ENCODE data around the gene ALOX5.
"Not testable (repeated sequence)": the region's sequence is repeated elsewhere in the genome, so short reads cannot be mapped to it uniquely, and the experiment has no call there.

DNA sequence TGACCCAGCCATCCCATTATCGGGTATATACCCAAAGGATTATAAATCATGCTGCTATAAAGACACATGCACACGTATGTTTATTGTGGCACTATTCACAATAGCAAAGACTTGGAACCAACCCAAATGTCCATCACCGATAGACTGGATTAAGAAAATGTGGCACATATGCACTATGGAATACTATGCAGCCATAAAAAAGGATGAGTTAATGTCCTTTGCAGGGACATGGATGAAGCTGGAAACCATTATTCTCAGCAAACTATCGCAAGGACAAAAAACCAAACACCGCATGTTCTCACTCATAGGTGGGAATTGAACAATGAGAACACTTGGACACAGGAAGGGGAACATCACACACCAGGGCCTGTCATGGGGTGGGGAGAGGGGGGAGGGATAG is 41.0 kb downstream of the ALOX5 start:
- not testable (repeated sequence) for TF ChIP-seq FOXP1 (CRISPR knock-in tag; IDR thresholded peaks at IDR 0.05; ENCODE audit: borderline replicate concordance); SP1 (CRISPR knock-in tag; conservative IDR thresholded peaks at IDR 0.05); MXD4 (CRISPR knock-in tag; IDR thresholded peaks at IDR 0.05; ENCODE audit: borderline replicate concordance)
- TF ChIP-seq, protein P1, sequence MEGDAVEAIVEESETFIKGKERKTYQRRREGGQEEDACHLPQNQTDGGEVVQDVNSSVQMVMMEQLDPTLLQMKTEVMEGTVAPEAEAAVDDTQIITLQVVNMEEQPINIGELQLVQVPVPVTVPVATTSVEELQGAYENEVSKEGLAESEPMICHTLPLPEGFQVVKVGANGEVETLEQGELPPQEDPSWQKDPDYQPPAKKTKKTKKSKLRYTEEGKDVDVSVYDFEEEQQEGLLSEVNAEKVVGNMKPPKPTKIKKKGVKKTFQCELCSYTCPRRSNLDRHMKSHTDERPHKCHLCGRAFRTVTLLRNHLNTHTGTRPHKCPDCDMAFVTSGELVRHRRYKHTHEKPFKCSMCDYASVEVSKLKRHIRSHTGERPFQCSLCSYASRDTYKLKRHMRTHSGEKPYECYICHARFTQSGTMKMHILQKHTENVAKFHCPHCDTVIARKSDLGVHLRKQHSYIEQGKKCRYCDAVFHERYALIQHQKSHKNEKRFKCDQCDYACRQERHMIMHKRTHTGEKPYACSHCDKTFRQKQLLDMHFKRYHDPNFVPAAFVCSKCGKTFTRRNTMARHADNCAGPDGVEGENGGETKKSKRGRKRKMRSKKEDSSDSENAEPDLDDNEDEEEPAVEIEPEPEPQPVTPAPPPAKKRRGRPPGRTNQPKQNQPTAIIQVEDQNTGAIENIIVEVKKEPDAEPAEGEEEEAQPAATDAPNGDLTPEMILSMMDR (IDR thresholded peaks at IDR 0.05), result not testable (repeated sequence)
- TF ChIP-seq, protein P2, sequence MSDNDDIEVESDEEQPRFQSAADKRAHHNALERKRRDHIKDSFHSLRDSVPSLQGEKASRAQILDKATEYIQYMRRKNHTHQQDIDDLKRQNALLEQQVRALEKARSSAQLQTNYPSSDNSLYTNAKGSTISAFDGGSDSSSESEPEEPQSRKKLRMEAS (CRISPR knock-in tag; IDR thresholded peaks at IDR 0.05), result not testable (repeated sequence)
- TF ChIP-seq, protein P3, sequence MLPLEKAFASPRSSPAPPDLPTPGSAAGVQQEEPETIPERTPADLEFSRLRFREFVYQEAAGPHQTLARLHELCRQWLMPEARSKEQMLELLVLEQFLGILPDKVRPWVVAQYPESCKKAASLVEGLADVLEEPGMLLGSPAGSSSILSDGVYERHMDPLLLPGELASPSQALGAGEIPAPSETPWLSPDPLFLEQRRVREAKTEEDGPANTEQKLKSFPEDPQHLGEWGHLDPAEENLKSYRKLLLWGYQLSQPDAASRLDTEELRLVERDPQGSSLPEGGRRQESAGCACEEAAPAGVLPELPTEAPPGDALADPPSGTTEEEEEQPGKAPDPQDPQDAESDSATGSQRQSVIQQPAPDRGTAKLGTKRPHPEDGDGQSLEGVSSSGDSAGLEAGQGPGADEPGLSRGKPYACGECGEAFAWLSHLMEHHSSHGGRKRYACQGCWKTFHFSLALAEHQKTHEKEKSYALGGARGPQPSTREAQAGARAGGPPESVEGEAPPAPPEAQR (CRISPR knock-in tag; IDR thresholded peaks at IDR 0.05), result not testable (repeated sequence)

Data from WTC11 (cell line).